Dedifferentiated amniotic fluid mesenchymal stem cell (primary cell): Measurements from ENCODE around the gene SLC5A2.
"Not testable (repeated sequence)": the region's sequence is repeated elsewhere in the genome, so short reads cannot be mapped to it uniquely, and the experiment has no call there.

Experiments used
- DNase-seq: peaks from one replicate; pipeline ENCODE4 v3.0.0-alpha.2; 2016; ENCODE audit errors: extremely low spot score

Gene SLC5A2

GRCh38 chr16:31496670-31497069 lies 13.7 kb downstream of the SLC5A2 start:
- DNase-seq, result no peak

- no peak for DNase-seq
These were observed 15.6 kb downstream of the SLC5A2 start for GRCh38 chr16:31498493-31498892.

- no peak for DNase-seq
These were observed 17.0 kb downstream of the SLC5A2 start for GRCh38 chr16:31499928-31500327.

- DNase-seq, result no peak
These were observed 18.5 kb downstream of the SLC5A2 start for GRCh38 chr16:31501226-31501965.

GRCh38 chr16:31501966-31502348 lies 19.0 kb downstream of the SLC5A2 start:
- DNase-seq, result no peak

- DNase-seq, result peak; percentile 23
These were observed 20.1 kb downstream of the SLC5A2 start for GRCh38 chr16:31502981-31503380.

- not testable (repeated sequence) for DNase-seq
These were observed 20.6 kb downstream of the SLC5A2 start for GRCh38 chr16:31503555-31503954.

GRCh38 chr16:31504159-31504558 lies 21.2 kb downstream of the SLC5A2 start:
- no peak for DNase-seq

GRCh38 chr16:31505483-31505882 lies 22.6 kb downstream of the SLC5A2 start:
- no peak for DNase-seq

GRCh38 chr16:31507617-31507928 lies 24.6 kb downstream of the SLC5A2 start:
- no peak for DNase-seq

GRCh38 chr16:31507929-31508705 lies 25.2 kb downstream of the SLC5A2 start, which contains the start of gene RUSF1:
TSS of gene RUSF1 (minus strand) at chr16:31508391. CDS start at chr16:31508373, 18 bp downstream.
- peak; percentile 76 for DNase-seq

- DNase-seq, result peak; percentile 21
These were observed 25.8 kb downstream of the SLC5A2 start for GRCh38 chr16:31508706-31509195.

GRCh38 chr16:31513126-31513525 lies 30.2 kb downstream of the SLC5A2 start:
- DNase-seq, result peak; percentile 83

- DNase-seq, result no peak
These were observed 31.0 kb downstream of the SLC5A2 start for GRCh38 chr16:31513884-31514283.

GRCh38 chr16:31517800-31518402 lies 35.0 kb downstream of the SLC5A2 start:
- DNase-seq, result no peak

- DNase-seq, result no peak
These were observed 37.0 kb downstream of the SLC5A2 start for GRCh38 chr16:31519759-31520431.

GRCh38 chr16:31521368-31521767 lies 38.4 kb downstream of the SLC5A2 start:
- no peak for DNase-seq

GRCh38 chr16:31522071-31522470 lies 39.1 kb downstream of the SLC5A2 start:
- no peak for DNase-seq

GRCh38 chr16:31523768-31524167 lies 40.8 kb downstream of the SLC5A2 start:
- not testable (repeated sequence) for DNase-seq

GRCh38 chr16:31525113-31525512 lies 42.2 kb downstream of the SLC5A2 start:
- no peak for DNase-seq

- DNase-seq, result no peak
These were observed 44.9 kb downstream of the SLC5A2 start, which contains the start of gene AHSP for GRCh38 chr16:31527734-31528274. TSS of gene AHSP (plus strand) at chr16:31527900. CDS start at chr16:31528140, 240 bp downstream.
